Measurements from ENCODE around the gene PSMG3. TPM values are rescaled to one million over a fixed set of nuclear protein-coding genes. Genes with fewer than 3 reads are reported as not detected.
A peak's percentile ranks its signal among the peaks of the same experiment; 100 is the strongest.

The PSMG3 gene
- total RNA-seq, 4 donors from 2014 or later = 25.4 to 46.4 (median 32.2) TPM

DNA sequence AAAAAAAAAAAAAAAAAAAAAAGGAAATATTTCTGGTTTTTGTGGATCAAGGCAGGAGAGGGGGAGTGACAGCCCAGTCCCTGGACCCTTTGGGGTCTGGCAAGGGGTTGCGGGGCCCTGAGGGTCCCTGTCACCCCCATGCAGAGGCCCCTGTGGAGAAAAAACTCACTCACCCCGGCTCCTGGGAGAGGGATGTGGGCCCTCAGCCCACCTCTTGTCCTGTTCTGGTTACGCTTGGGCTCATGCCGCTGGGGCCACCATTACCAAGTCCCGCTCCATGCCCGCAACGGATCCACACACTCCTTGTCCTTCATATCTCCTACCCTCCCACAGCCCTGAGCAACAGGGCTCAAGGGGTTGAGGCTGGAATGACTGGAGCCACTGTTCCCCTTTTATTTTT is 12.8 kb downstream of the PSMG3 start:
- H3K9me3 ChIP-seq = no peaks in the 10 kb centered on the region
- intact Hi-C loops (cut with DNase I; ENCODE audit: low total_unique reads) (loop anchor here (2.0 kb wide), 2 partner anchors 20 to 44 kb away; no protein-coding TSS in a partner anchor), in situ Hi-C loops (cut with MboI; ENCODE audit: low sequenced_read_pairs in 4 of 4) (no loop called here)
- H3K4me1 ChIP-seq = peaks cover 12 to 17% of the 10 kb centered on the region in 2 donors
- no peak for ATAC-seq
- no peaks in the 10 kb centered on the region for H3K27me3 ChIP-seq
- H3K4me3 ChIP-seq = no peak overlapping the region
- H3K36me3 ChIP-seq = no peaks in the 10 kb centered on the region
- no peak overlapping the region for H3K27ac ChIP-seq
- no peak for DNase-seq
- TF ChIP-seq, protein P1, sequence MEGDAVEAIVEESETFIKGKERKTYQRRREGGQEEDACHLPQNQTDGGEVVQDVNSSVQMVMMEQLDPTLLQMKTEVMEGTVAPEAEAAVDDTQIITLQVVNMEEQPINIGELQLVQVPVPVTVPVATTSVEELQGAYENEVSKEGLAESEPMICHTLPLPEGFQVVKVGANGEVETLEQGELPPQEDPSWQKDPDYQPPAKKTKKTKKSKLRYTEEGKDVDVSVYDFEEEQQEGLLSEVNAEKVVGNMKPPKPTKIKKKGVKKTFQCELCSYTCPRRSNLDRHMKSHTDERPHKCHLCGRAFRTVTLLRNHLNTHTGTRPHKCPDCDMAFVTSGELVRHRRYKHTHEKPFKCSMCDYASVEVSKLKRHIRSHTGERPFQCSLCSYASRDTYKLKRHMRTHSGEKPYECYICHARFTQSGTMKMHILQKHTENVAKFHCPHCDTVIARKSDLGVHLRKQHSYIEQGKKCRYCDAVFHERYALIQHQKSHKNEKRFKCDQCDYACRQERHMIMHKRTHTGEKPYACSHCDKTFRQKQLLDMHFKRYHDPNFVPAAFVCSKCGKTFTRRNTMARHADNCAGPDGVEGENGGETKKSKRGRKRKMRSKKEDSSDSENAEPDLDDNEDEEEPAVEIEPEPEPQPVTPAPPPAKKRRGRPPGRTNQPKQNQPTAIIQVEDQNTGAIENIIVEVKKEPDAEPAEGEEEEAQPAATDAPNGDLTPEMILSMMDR (IDR thresholded peaks at IDR 0.05 in 4 of 5, conservative IDR thresholded peaks at IDR 0.05 in 1 of 5) = no peak
- no peak for TF ChIP-seq POLR2A (IDR thresholded peaks at IDR 0.05)

DNA sequence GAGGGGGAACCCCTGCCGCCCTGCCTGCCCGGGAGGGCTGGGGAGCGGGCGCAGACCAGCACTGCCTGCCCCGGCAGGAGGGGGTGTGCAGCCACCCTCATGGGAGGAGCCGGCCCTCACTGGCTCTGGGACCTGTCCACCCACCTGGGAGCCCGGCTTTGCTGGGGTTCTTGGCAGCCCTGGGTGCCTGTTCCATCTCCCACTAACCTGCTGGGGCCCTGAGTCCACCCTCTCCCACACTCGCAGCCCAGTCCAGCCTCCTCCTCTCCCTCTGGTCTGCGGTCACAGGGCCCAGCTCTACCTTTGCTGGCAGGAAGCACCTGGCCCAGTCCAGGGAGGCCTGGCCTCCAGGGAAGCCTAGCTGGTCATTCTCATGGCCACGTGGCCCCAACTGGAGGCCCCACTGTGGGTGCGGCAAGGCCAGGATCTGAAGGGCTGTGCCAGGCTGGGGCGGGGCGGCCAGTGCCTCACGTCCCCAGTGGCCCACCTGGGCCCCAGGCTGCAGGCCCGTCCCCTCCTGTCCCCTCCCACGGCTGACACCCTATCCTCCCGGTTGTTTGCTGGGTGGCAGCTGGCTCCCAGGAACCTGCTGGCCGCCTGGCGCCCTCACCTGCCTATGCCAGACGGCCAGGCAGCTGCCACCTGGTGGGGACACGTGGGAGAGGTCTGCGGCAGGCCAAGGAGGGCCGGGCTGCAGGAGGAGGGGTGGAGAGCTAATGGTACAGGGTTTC is 13.9 kb downstream of the PSMG3 start, which contains the start of gene TMEM184A:
Gene TMEM184A (minus strand): TSS at position 393 of the 731 bp plus-strand sequence. CDS start 721 bp downstream, outside the sequence.
- TF ChIP-seq, protein P1 (IDR thresholded peaks at IDR 0.05 in 4 of 5, conservative IDR thresholded peaks at IDR 0.05 in 1 of 5) = peak; percentile 49 to 74 (median 67)
- no peak for TF ChIP-seq POLR2A (IDR thresholded peaks at IDR 0.05)
- H3K27me3 ChIP-seq = no peaks in the 10 kb centered on the region
- intact Hi-C loops (cut with DNase I; ENCODE audit: low total_unique reads) (loop anchor here (1.0 to 2.0 kb wide), 3 partner anchors 19 to 52 kb away; partner anchors contain the start of gene INTS1), in situ Hi-C loops (cut with MboI; ENCODE audit: low sequenced_read_pairs in 4 of 4) (no loop called here)
- peak within 1 kb of the TSS; percentile 75 to 90 (median 84) for H3K27ac ChIP-seq
- DNase-seq = peak; percentile 78 to 90
- H3K36me3 ChIP-seq = no peaks in the 10 kb centered on the region
- peak; percentile 70 to 79 for ATAC-seq
- no peaks in the 10 kb centered on the region for H3K9me3 ChIP-seq
- peaks cover 12 to 17% of the 10 kb centered on the region in 2 donors for H3K4me1 ChIP-seq
- H3K4me3 ChIP-seq = peak within 1 kb of the TSS in 1 of 4 donors; percentile 10

DNA sequence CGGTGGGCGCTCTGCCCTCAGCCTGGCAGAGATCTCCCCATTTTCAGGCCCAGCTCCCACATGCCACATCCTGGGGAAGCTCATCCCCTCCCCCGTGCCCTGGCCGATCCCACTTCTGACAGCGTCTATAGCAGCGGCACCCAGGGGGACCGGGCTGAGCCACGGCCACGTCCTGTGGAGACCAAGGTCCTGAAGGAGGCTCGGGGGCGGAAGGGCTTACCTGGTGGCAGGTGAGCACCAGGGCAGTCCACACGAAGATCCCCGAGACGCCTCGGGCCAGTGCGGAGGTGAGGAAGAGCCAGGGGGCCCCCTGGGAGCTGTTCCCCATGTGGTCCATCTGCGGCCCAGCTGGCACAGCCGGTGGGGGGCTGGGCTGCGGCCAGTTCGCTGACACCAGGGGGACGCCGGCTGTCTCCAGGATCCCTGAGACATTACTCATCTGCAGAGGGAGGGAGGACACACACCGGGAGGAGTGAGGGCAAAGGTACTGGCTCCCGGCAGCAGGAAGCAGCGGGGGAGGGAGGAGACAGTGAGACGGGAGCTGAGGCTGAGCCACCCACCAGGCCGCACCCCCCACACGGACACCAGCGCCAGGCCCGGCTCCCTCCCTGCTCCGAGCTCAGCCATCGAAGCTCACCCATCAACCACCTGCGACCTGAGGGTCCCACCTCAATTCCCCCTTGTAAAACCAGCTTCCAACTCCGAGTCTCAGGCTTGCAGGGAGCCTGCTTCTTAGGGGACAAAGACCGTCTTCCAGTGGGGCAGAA is 14.6 kb downstream of the PSMG3 start:
- Histone ChIP-seq H3K4me3 (peak overlapping the region in 1 of 4 donors; percentile 10), H3K27ac (peak overlapping the region; percentile 75 to 90 (median 84)), H3K9me3 (no peaks in the 10 kb centered on the region), H3K36me3 (no peaks in the 10 kb centered on the region), H3K27me3 (no peaks in the 10 kb centered on the region), H3K4me1 (peaks cover 12 to 17% of the 10 kb centered on the region in 2 donors)
- intact Hi-C loops (cut with DNase I; ENCODE audit: low total_unique reads) = no loop called here
- in situ Hi-C loops (cut with MboI; ENCODE audit: low sequenced_read_pairs in 4 of 4) = no loop called here
- TF ChIP-seq POLR2A (IDR thresholded peaks at IDR 0.05) = peak in 1 of 2 donors; percentile 11
- TF ChIP-seq, protein P1 (IDR thresholded peaks at IDR 0.05 in 4 of 5, conservative IDR thresholded peaks at IDR 0.05 in 1 of 5) = no peak
- ATAC-seq = peak; percentile 48 to 69
- peak in 1 of 2 donors; percentile 78 for DNase-seq

DNA sequence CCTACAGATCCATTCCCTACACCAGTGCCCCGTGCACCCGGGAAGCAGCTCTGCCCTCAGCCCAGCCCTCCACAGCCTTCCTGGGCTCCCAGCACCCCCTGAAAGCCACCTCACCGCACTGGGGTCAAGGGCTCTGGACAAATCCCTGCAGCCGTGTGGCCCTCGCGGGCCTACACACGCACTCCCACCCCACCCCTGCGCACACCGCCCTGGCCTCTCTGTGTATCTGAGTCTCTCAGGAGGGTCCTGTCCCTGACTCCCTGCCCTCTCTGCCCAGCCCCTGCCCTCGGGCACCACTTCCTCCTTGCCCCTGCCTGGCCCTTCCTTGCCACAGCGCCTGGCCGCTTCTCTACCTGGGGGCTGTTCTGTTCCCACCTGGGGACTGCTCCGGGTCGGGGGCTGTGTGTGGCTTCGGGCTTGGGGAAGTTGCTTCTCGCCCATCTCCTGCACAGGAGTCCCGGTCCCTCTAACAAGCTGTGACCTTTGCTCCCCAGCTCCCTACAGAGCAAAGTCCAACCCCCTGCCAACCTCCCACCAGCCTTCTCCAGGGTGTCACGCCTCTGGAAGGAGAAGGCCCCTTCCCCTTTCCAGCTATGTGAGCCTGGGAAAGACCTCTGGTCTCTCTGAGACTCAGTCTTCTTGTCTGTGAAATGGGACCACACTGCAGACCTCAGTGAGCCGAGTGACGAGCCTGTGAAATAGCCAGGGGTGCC is 15.3 kb downstream of the PSMG3 start:
- Histone ChIP-seq H3K27me3 (no peaks in the 10 kb centered on the region), H3K4me1 (peaks cover 12 to 17% of the 10 kb centered on the region in 2 donors), H3K9me3 (no peaks in the 10 kb centered on the region), H3K27ac (peak overlapping the region; percentile 75 to 90 (median 84)), H3K36me3 (no peaks in the 10 kb centered on the region), H3K4me3 (no peak overlapping the region)
- intact Hi-C loops (cut with DNase I; ENCODE audit: low total_unique reads) (no loop called here), in situ Hi-C loops (cut with MboI; ENCODE audit: low sequenced_read_pairs in 4 of 4) (no loop called here)
- DNase-seq (peak in 1 of 2 donors; percentile 14), ATAC-seq (no peak)
- TF ChIP-seq, protein P1 (IDR thresholded peaks at IDR 0.05 in 4 of 5, conservative IDR thresholded peaks at IDR 0.05 in 1 of 5) = no peak
- no peak for TF ChIP-seq POLR2A (IDR thresholded peaks at IDR 0.05)

Measured in gastrocnemius medialis (tissue), 4 donors.